Measurements from ENCODE around the gene ADAMTSL5. TPM values are rescaled to one million over a fixed set of nuclear protein-coding genes. Genes with fewer than 3 reads are reported as not detected.

Gene ADAMTSL5, protein sequence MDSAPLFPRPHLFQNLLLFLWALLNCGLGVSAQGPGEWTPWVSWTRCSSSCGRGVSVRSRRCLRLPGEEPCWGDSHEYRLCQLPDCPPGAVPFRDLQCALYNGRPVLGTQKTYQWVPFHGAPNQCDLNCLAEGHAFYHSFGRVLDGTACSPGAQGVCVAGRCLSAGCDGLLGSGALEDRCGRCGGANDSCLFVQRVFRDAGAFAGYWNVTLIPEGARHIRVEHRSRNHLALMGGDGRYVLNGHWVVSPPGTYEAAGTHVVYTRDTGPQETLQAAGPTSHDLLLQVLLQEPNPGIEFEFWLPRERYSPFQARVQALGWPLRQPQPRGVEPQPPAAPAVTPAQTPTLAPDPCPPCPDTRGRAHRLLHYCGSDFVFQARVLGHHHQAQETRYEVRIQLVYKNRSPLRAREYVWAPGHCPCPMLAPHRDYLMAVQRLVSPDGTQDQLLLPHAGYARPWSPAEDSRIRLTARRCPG
- 0.11 TPM for polyA plus RNA-seq (2013, experiment 1 of 2)
- polyA plus RNA-seq (2013, experiment 2 of 2): 0.11 TPM

DNA sequence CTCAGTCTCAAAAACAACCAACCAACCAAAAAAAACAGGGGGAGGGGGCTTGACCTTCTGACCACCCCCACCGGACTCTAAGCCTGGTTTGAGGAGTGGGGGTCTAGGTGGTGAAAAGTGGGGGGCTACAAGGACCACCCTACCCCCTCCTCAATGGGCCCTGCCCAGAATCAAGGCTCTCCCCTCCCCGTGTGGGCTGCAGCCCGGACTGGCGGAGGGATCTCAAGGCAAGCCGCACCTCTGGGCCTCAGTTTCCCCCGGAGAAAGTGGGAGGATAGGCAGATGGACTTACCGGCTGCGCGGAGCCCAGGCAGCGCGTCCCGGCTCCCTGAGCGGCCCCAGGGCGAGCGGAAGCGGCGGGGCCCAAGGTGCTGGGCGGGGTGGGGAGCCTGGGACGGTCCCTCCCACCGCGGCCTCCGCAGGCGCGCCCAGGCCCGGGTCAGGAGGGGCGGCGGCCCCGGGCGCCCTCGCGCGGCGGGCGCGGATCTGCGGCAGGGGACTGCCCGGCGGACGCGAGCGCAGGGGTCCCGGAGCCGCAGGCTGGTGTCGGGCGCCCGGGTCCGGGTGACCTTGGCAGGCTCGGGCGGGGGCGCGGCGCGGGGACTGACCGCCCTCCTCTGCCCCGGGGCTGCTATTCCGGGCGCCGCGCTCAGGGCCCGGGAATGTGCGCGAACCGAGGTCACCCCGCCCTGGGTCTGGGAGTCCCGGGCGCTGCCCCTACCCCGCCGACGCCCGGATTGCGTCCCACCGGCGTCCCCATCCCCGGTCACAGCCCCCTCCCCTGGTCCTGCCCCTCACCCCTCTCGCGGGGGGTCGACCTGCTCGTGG is at the start of gene ADAMTSL5:
Gene ADAMTSL5, minus strand, starts transcription at position 349 of the 828 bp plus-strand sequence. CDS start 2,076 bp downstream, outside the sequence.
- Histone ChIP-seq H3K4me3 (ENCODE audit: low read length) (no peak within 1 kb of the TSS), H3K23ac (ENCODE audit: low read length) (no peak within 1 kb of the TSS), H3K56ac (ENCODE audit: low read length) (peak within 1 kb of the TSS; percentile 60), H3K27me3 (ENCODE audit: insufficient read depth, low read length, poor library complexity) (no peaks in the 10 kb centered on the region), H4K8ac (ENCODE audit: low read depth, low read length) (no peak within 1 kb of the TSS), H3K4me2 (ENCODE audit: low read length) (no peak within 1 kb of the TSS), H2BK15ac (replicated peaks; ENCODE audit: low read depth) (no peak within 1 kb of the TSS), H4K5ac (ENCODE audit: low read length) (no peak within 1 kb of the TSS), H3K36me3 (ENCODE audit: control insufficient read depth, insufficient read depth, low read length) (no peaks in the 10 kb centered on the region), H2BK5ac (ENCODE audit: low read length) (no peak within 1 kb of the TSS), H3K9ac (ENCODE audit: low read length) (peak within 1 kb of the TSS; percentile 38), H2BK120ac (ENCODE audit: low read depth, low read length) (no peak within 1 kb of the TSS), H3K79me1 (ENCODE audit: low read length) (no peaks in the 10 kb centered on the region), H3K79me2 (ENCODE audit: control insufficient read depth, insufficient read depth, low read length) (no peaks in the 10 kb centered on the region), H3K4ac (ENCODE audit: low read depth, low read length) (no peak within 1 kb of the TSS), H3K27ac (ENCODE audit: low read depth, low read length) (no peak within 1 kb of the TSS), H3K18ac (ENCODE audit: low read length) (peak within 1 kb of the TSS; percentile 19), H3K4me1 (ENCODE audit: control insufficient read depth, low read depth, low read length) (no peaks in the 10 kb centered on the region), H2AK5ac (ENCODE audit: low read length) (no peak within 1 kb of the TSS)
- DNase-seq: peak; percentile 54
- WGBS (ENCODE audit: extremely low coverage, insufficient coverage, low lambda C conversion rate): no CpG with 5 or more reads among the region's 78 CpGs

- peaks cover 6% of the 10 kb centered on the region for H3K36me3 ChIP-seq (ENCODE audit: control insufficient read depth, insufficient read depth, low read length)
Measured at GRCh38 chr19:1561236-1561842, 48.5 kb upstream of the ADAMTSL5 start.

GRCh38 chr19:1560286-1560882 is 47.6 kb upstream of the ADAMTSL5 start:
- no peak overlapping the region for H2BK15ac ChIP-seq (replicated peaks; ENCODE audit: low read depth)
- H3K18ac ChIP-seq (ENCODE audit: low read length): no peak overlapping the region
- peaks cover 59% of the 10 kb centered on the region for H3K79me2 ChIP-seq (ENCODE audit: control insufficient read depth, insufficient read depth, low read length)
- H3K4me1 ChIP-seq (ENCODE audit: control insufficient read depth, low read depth, low read length): no peaks in the 10 kb centered on the region
- H2BK5ac ChIP-seq (ENCODE audit: low read length): no peak overlapping the region
- H2AK5ac ChIP-seq (ENCODE audit: low read length): no peak overlapping the region
- no peak overlapping the region for H3K4ac ChIP-seq (ENCODE audit: low read depth, low read length)
- H4K8ac ChIP-seq (ENCODE audit: low read depth, low read length): no peak overlapping the region
- no peak for DNase-seq
- WGBS (ENCODE audit: extremely low coverage, insufficient coverage, low lambda C conversion rate): no CpG with 5 or more reads among the region's 25 CpGs
- H3K4me3 ChIP-seq (ENCODE audit: low read length): no peak overlapping the region
- H3K56ac ChIP-seq (ENCODE audit: low read length): no peak overlapping the region
- H3K27me3 ChIP-seq (ENCODE audit: insufficient read depth, low read length, poor library complexity): no peaks in the 10 kb centered on the region
- no peak overlapping the region for H3K23ac ChIP-seq (ENCODE audit: low read length)
- peaks cover 6% of the 10 kb centered on the region for H3K36me3 ChIP-seq (ENCODE audit: control insufficient read depth, insufficient read depth, low read length)
- H4K5ac ChIP-seq (ENCODE audit: low read length): no peak overlapping the region
- H3K9ac ChIP-seq (ENCODE audit: low read length): no peak overlapping the region
- H2BK120ac ChIP-seq (ENCODE audit: low read depth, low read length): no peak overlapping the region
- H3K79me1 ChIP-seq (ENCODE audit: low read length): peaks cover 37% of the 10 kb centered on the region
- no peak overlapping the region for H3K4me2 ChIP-seq (ENCODE audit: low read length)
- H3K27ac ChIP-seq (ENCODE audit: low read depth, low read length): no peak overlapping the region

More at GRCh38 chr19:1561236-1561842, 48.5 kb upstream of the ADAMTSL5 start:
- Histone ChIP-seq H4K8ac (ENCODE audit: low read depth, low read length) (no peak overlapping the region), H3K79me1 (ENCODE audit: low read length) (peaks cover 37% of the 10 kb centered on the region), H3K27ac (ENCODE audit: low read depth, low read length) (no peak overlapping the region), H2AK5ac (ENCODE audit: low read length) (no peak overlapping the region), H3K9ac (ENCODE audit: low read length) (no peak overlapping the region), H3K23ac (ENCODE audit: low read length) (no peak overlapping the region), H4K5ac (ENCODE audit: low read length) (no peak overlapping the region), H3K4me3 (ENCODE audit: low read length) (no peak overlapping the region), H3K56ac (ENCODE audit: low read length) (no peak overlapping the region), H3K79me2 (ENCODE audit: control insufficient read depth, insufficient read depth, low read length) (peaks cover 68% of the 10 kb centered on the region), H2BK120ac (ENCODE audit: low read depth, low read length) (no peak overlapping the region), H3K18ac (ENCODE audit: low read length) (no peak overlapping the region), H3K4ac (ENCODE audit: low read depth, low read length) (no peak overlapping the region), H3K4me1 (ENCODE audit: control insufficient read depth, low read depth, low read length) (peaks cover 2% of the 10 kb centered on the region), H3K4me2 (ENCODE audit: low read length) (no peak overlapping the region), H3K27me3 (ENCODE audit: insufficient read depth, low read length, poor library complexity) (no peaks in the 10 kb centered on the region), H2BK5ac (ENCODE audit: low read length) (no peak overlapping the region), H2BK15ac (replicated peaks; ENCODE audit: low read depth) (no peak overlapping the region)
- no peak for DNase-seq
- no CpG with 5 or more reads among the region's 17 CpGs for WGBS (ENCODE audit: extremely low coverage, insufficient coverage, low lambda C conversion rate)

DNA sequence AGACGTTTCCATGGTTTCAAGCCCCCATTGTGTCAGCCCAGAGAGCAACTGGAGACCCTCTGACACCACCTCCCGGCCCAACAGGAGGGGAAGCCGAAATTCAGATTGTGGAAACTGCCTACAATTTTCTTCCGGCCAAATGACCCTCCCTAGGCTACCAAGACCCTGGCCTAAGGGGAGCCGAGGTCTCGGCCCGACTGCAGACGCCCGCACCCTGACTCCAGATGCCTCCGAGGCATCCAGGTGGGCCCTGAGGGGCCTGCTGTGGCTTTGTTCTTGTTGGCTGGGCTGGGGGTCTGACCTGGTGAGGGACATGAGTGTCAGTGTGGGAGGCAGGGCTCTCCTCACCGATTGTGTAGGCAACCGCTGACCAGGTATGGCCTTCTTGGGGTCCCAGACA is 45.7 kb upstream of the ADAMTSL5 start:
- Histone ChIP-seq H3K18ac (ENCODE audit: low read length) (no peak overlapping the region), H3K27ac (ENCODE audit: low read depth, low read length) (no peak overlapping the region), H2BK5ac (ENCODE audit: low read length) (no peak overlapping the region), H3K56ac (ENCODE audit: low read length) (no peak overlapping the region), H3K23ac (ENCODE audit: low read length) (no peak overlapping the region), H3K79me2 (ENCODE audit: control insufficient read depth, insufficient read depth, low read length) (peaks cover 41% of the 10 kb centered on the region), H3K4ac (ENCODE audit: low read depth, low read length) (no peak overlapping the region), H3K9ac (ENCODE audit: low read length) (no peak overlapping the region), H3K4me2 (ENCODE audit: low read length) (no peak overlapping the region), H3K4me3 (ENCODE audit: low read length) (no peak overlapping the region), H4K5ac (ENCODE audit: low read length) (no peak overlapping the region), H3K79me1 (ENCODE audit: low read length) (peaks cover 28% of the 10 kb centered on the region), H2BK15ac (replicated peaks; ENCODE audit: low read depth) (no peak overlapping the region), H2AK5ac (ENCODE audit: low read length) (no peak overlapping the region), H3K36me3 (ENCODE audit: control insufficient read depth, insufficient read depth, low read length) (peaks cover 9% of the 10 kb centered on the region), H2BK120ac (ENCODE audit: low read depth, low read length) (no peak overlapping the region), H3K4me1 (ENCODE audit: control insufficient read depth, low read depth, low read length) (no peaks in the 10 kb centered on the region), H3K27me3 (ENCODE audit: insufficient read depth, low read length, poor library complexity) (no peaks in the 10 kb centered on the region), H4K8ac (ENCODE audit: low read depth, low read length) (no peak overlapping the region)
- no peak for DNase-seq
- WGBS (ENCODE audit: extremely low coverage, insufficient coverage, low lambda C conversion rate): no CpG with 5 or more reads among the region's 12 CpGs

DNA sequence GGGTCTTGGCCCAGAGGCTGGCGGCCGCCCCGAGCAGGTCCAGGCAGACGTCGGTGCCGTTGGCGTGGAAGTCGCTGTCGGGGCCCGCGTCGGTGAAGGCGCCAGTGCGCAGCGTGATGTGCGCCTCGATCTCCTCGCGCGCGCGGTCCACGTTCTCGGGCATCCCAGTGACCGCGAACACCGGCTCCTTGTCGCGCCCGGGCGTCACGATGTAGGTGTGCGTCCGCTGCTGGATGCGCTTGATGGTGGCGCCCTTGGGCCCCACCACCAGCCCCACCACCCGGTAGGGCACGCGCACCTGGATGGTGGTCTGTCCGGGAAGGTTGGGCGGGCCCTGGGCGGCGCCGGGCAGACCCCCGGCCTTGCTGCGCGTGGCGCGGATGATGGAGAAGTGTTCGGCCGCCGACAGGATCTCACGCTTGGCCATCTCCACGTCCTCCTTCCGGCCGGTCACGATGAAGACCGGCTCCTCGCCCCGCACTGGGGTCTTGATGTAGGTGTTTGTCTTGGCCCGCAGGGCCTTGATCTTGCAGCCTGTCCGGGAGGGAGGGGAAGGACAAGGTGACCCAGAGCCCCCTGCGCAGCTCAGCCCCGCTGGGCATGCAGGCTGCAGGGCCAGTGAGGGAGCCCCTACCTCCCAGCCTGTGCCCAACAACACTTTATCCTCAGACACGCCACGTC is 43.7 kb upstream of the ADAMTSL5 start:
- Histone ChIP-seq H3K23ac (ENCODE audit: low read length) (no peak overlapping the region), H3K9ac (ENCODE audit: low read length) (no peak overlapping the region), H3K4me1 (ENCODE audit: control insufficient read depth, low read depth, low read length) (no peaks in the 10 kb centered on the region), H3K56ac (ENCODE audit: low read length) (no peak overlapping the region), H2BK120ac (ENCODE audit: low read depth, low read length) (no peak overlapping the region), H3K36me3 (ENCODE audit: control insufficient read depth, insufficient read depth, low read length) (peaks cover 9% of the 10 kb centered on the region), H3K18ac (ENCODE audit: low read length) (no peak overlapping the region), H3K27me3 (ENCODE audit: insufficient read depth, low read length, poor library complexity) (no peaks in the 10 kb centered on the region), H3K79me1 (ENCODE audit: low read length) (peaks cover 22% of the 10 kb centered on the region), H2BK5ac (ENCODE audit: low read length) (no peak overlapping the region), H4K5ac (ENCODE audit: low read length) (no peak overlapping the region), H2AK5ac (ENCODE audit: low read length) (no peak overlapping the region), H3K27ac (ENCODE audit: low read depth, low read length) (no peak overlapping the region), H3K4me3 (ENCODE audit: low read length) (no peak overlapping the region), H4K8ac (ENCODE audit: low read depth, low read length) (no peak overlapping the region), H3K79me2 (ENCODE audit: control insufficient read depth, insufficient read depth, low read length) (peaks cover 27% of the 10 kb centered on the region), H3K4ac (ENCODE audit: low read depth, low read length) (no peak overlapping the region), H3K4me2 (ENCODE audit: low read length) (no peak overlapping the region), H2BK15ac (replicated peaks; ENCODE audit: low read depth) (no peak overlapping the region)
- no CpG with 5 or more reads among the region's 66 CpGs for WGBS (ENCODE audit: extremely low coverage, insufficient coverage, low lambda C conversion rate)
- DNase-seq: no peak

Measured in mesendoderm (in vitro differentiated cells).